HG03457 (cell line): Measurements from ENCODE around the gene PAX2.

Experiments used
- ATAC-seq: cut with Tn5 transposase; IDR thresholded peaks from one replicate; pipeline ENCODE4 v1.9.1; 2021; ENCODE audit warnings: moderate number of reproducible peaks; ENCODE audit not compliant: unreplicated experiment

Gene PAX2

GRCh38 chr10:100723770-100724530 is 21.4 kb upstream of the PAX2 start:
- ATAC-seq: no peak

GRCh38 chr10:100724531-100725027 is 20.8 kb upstream of the PAX2 start:
- ATAC-seq: no peak

- no peak for ATAC-seq
Observed at GRCh38 chr10:100725071-100725471, 20.3 kb upstream of the PAX2 start.

- no peak for ATAC-seq
Observed at GRCh38 chr10:100725869-100726426, 19.4 kb upstream of the PAX2 start.

- ATAC-seq: no peak
Observed at GRCh38 chr10:100727808-100728207, 17.6 kb upstream of the PAX2 start.

GRCh38 chr10:100728928-100729861 is 16.2 kb upstream of the PAX2 start:
- no peak for ATAC-seq

GRCh38 chr10:100729862-100730724 is 15.3 kb upstream of the PAX2 start:
- no peak for ATAC-seq

GRCh38 chr10:100730725-100731406 is 14.5 kb upstream of the PAX2 start:
- ATAC-seq: no peak

- no peak for ATAC-seq
Observed at GRCh38 chr10:100731407-100732240, 13.8 kb upstream of the PAX2 start.

- no peak for ATAC-seq
Observed at GRCh38 chr10:100732241-100732596, 13.2 kb upstream of the PAX2 start.

GRCh38 chr10:100733329-100733728 is 12.1 kb upstream of the PAX2 start:
- no peak for ATAC-seq

- ATAC-seq: no peak
Observed at GRCh38 chr10:100734295-100735086, 10.9 kb upstream of the PAX2 start.

- no peak for ATAC-seq
Observed at GRCh38 chr10:100735087-100735336, 10.4 kb upstream of the PAX2 start.

- ATAC-seq: no peak
Observed at GRCh38 chr10:100735337-100736143, 9.8 kb upstream of the PAX2 start.

GRCh38 chr10:100736144-100736808 is 9.1 kb upstream of the PAX2 start:
- ATAC-seq: no peak

- no peak for ATAC-seq
Observed at GRCh38 chr10:100736809-100737354, 8.5 kb upstream of the PAX2 start.
